ENCODE data around the gene MST1R. TPM values are rescaled to one million over a fixed set of nuclear protein-coding genes. Genes with fewer than 3 reads are reported as not detected.
A peak's percentile ranks its signal among the peaks of the same experiment; 100 is the strongest.

The MST1R gene
- polyA plus RNA-seq, 1 donor from 2014 or later = 4.2 TPM

DNA sequence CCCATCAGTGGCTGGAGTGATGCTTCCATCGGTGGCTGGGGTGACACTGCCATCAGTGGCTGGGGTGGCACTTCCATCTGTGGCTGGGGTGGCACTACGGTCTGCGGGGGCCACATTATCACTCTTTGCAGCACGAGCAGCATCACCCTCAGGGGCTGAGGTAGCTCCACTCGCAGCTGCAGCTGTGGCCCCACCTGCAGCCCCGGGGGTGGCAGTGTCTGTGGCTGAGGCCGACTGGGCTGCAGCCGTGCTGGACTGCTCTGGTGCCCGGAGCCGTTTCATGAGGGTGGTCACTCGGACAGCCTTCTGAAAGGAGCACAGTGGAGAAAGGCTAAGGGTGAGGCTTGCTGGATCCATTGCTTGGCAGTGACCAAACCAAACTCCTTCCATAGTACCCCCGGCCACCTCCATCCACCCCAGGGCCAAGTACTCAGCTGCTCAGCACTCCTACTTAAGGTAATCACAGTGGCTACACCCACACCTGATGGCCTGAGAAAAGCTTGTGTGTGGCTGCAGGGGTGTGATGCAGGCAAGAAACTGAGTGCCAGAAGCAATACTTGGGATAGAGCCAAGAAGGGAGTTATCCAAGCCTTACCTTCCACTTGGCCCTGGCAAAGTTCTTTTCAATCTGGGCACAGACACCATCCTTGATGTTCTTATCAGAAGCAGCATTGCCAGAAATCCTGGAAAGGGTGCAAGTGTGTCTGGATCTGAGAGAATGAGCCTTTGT is 43.9 kb downstream of the MST1R start:
- no peaks in the 10 kb centered on the region for H3K27me3 ChIP-seq (ENCODE audit: insufficient read depth, low read depth, low read length)

DNA sequence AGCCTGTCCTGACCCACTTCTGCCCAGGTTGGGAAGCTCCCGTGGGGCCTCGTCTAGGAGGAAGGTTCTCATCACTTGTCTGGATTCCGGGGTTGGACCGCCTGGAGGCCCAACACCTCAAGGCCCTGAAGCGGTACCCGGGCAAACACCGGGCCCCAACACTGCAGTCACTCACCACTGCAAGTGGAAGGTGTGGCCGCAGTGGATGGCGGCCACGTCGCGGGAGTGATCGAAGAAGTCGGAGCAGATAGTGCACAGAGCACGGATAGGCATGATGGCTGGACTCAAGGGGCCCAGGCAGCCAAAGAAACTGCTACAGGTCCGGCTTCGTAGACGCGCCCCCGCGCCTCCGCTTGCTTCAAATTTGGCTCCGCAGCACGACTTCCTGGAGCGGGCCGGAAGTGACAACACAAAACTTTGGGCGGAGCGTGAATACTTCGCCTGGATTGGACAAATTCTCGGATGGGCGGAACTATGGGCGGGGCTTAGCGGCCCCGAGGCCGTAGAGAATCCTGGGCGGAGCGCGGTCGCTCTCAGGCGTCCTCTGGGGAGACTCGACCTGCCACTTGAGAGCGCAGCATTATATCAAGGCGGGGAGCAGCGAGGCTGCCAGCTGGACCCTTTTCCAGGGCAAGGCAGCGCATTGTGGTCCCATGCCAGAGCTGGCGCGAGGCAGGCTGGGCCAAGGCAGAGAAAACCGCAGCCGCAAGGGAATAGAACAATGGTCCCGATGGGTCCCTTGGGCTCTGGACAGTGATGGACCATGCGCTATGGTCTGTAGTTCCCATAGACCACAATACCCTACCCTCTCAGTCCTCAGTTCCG is 47.3 kb downstream of the MST1R start, which contains the start of gene TRAIP:
Gene TRAIP, minus strand, starts transcription at position 384 of the 825 bp plus-strand sequence. Its CDS starts 111 bp downstream, at position 273.
- Histone ChIP-seq H3K27ac (ENCODE audit: low read length) (peak within 1 kb of the TSS; percentile 84), H3K36me3 (ENCODE audit: insufficient read depth, low read length) (no peaks in the 10 kb centered on the region), H3K9ac (ENCODE audit: low read length) (peak within 1 kb of the TSS; percentile 73), H3K9me2 (ENCODE audit: insufficient read depth, low read length) (no peaks in the 10 kb centered on the region), H4K20me1 (ENCODE audit: insufficient read depth) (no peaks in the 10 kb centered on the region), H2AFZ (ENCODE audit: low read depth, low read length) (peak within 1 kb of the TSS; percentile 40), H3K4me3 (ENCODE audit: low read length) (peak within 1 kb of the TSS; percentile 92), H3F3A (ENCODE audit: insufficient read depth, low read length, poor library complexity, severe bottlenecking) (no peaks in the 10 kb centered on the region), H3K27me3 (ENCODE audit: insufficient read depth, low read depth, low read length) (no peaks in the 10 kb centered on the region), H3K9me3 (ENCODE audit: low read length) (no peaks in the 10 kb centered on the region), H3K4me2 (ENCODE audit: low read length) (peak within 1 kb of the TSS; percentile 79), H3K79me2 (replicated peaks; ENCODE audit: insufficient read depth, low read length) (peaks cover 6% of the 10 kb centered on the region)
- TF ChIP-seq, protein P1, sequence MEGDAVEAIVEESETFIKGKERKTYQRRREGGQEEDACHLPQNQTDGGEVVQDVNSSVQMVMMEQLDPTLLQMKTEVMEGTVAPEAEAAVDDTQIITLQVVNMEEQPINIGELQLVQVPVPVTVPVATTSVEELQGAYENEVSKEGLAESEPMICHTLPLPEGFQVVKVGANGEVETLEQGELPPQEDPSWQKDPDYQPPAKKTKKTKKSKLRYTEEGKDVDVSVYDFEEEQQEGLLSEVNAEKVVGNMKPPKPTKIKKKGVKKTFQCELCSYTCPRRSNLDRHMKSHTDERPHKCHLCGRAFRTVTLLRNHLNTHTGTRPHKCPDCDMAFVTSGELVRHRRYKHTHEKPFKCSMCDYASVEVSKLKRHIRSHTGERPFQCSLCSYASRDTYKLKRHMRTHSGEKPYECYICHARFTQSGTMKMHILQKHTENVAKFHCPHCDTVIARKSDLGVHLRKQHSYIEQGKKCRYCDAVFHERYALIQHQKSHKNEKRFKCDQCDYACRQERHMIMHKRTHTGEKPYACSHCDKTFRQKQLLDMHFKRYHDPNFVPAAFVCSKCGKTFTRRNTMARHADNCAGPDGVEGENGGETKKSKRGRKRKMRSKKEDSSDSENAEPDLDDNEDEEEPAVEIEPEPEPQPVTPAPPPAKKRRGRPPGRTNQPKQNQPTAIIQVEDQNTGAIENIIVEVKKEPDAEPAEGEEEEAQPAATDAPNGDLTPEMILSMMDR (IDR thresholded peaks at IDR 0.05; ENCODE audit: poor library complexity, severe bottlenecking) = peak; percentile 36
- TF ChIP-seq EZH2 (IDR thresholded peaks at IDR 0.05; ENCODE audit: borderline replicate concordance, insufficient read depth, low read length, poor library complexity, severe bottlenecking) = no peak
- peak; percentile 60 for TF ChIP-seq RAD21 (conservative IDR thresholded peaks at IDR 0.05)
- TF ChIP-seq MXI1 (conservative IDR thresholded peaks at IDR 0.05; ENCODE audit: poor library complexity, severe bottlenecking) = peak; percentile 96
- TF ChIP-seq EP300 (conservative IDR thresholded peaks at IDR 0.05; ENCODE audit: poor library complexity, severe bottlenecking) = peak; percentile 34
- peak; percentile 91 for TF ChIP-seq POLR2AphosphoS5 (IDR thresholded peaks at IDR 0.05)
- peak; percentile 76 for TF ChIP-seq TAF1 (IDR thresholded peaks at IDR 0.05; ENCODE audit: low read depth)

More for the DNA sequence above, 43.9 kb downstream of the MST1R start:
- Histone ChIP-seq H3K9ac (ENCODE audit: low read length) (no peak overlapping the region), H4K20me1 (ENCODE audit: insufficient read depth) (no peaks in the 10 kb centered on the region), H3K9me3 (ENCODE audit: low read length) (no peaks in the 10 kb centered on the region), H3K9me2 (ENCODE audit: insufficient read depth, low read length) (no peaks in the 10 kb centered on the region), H3K36me3 (ENCODE audit: insufficient read depth, low read length) (no peaks in the 10 kb centered on the region), H3K4me2 (ENCODE audit: low read length) (no peak overlapping the region), H3K79me2 (replicated peaks; ENCODE audit: insufficient read depth, low read length) (peaks cover 16% of the 10 kb centered on the region), H3F3A (ENCODE audit: insufficient read depth, low read length, poor library complexity, severe bottlenecking) (no peaks in the 10 kb centered on the region), H2AFZ (ENCODE audit: low read depth, low read length) (no peak overlapping the region), H3K4me3 (ENCODE audit: low read length) (no peak overlapping the region), H3K27ac (ENCODE audit: low read length) (no peak overlapping the region)
- TF ChIP-seq MXI1 (conservative IDR thresholded peaks at IDR 0.05; ENCODE audit: poor library complexity, severe bottlenecking) (no peak), TAF1 (IDR thresholded peaks at IDR 0.05; ENCODE audit: low read depth) (no peak), EP300 (conservative IDR thresholded peaks at IDR 0.05; ENCODE audit: poor library complexity, severe bottlenecking) (no peak), SMC3 (conservative IDR thresholded peaks at IDR 0.05; ENCODE audit: poor library complexity) (no peak), EZH2 (IDR thresholded peaks at IDR 0.05; ENCODE audit: borderline replicate concordance, insufficient read depth, low read length, poor library complexity, severe bottlenecking) (no peak), RAD21 (conservative IDR thresholded peaks at IDR 0.05) (no peak)
- TF ChIP-seq, protein P2, sequence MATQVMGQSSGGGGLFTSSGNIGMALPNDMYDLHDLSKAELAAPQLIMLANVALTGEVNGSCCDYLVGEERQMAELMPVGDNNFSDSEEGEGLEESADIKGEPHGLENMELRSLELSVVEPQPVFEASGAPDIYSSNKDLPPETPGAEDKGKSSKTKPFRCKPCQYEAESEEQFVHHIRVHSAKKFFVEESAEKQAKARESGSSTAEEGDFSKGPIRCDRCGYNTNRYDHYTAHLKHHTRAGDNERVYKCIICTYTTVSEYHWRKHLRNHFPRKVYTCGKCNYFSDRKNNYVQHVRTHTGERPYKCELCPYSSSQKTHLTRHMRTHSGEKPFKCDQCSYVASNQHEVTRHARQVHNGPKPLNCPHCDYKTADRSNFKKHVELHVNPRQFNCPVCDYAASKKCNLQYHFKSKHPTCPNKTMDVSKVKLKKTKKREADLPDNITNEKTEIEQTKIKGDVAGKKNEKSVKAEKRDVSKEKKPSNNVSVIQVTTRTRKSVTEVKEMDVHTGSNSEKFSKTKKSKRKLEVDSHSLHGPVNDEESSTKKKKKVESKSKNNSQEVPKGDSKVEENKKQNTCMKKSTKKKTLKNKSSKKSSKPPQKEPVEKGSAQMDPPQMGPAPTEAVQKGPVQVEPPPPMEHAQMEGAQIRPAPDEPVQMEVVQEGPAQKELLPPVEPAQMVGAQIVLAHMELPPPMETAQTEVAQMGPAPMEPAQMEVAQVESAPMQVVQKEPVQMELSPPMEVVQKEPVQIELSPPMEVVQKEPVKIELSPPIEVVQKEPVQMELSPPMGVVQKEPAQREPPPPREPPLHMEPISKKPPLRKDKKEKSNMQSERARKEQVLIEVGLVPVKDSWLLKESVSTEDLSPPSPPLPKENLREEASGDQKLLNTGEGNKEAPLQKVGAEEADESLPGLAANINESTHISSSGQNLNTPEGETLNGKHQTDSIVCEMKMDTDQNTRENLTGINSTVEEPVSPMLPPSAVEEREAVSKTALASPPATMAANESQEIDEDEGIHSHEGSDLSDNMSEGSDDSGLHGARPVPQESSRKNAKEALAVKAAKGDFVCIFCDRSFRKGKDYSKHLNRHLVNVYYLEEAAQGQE (IDR thresholded peaks at IDR 0.05; ENCODE audit: borderline replicate concordance) = no peak
- TF ChIP-seq, protein P1 (IDR thresholded peaks at IDR 0.05; ENCODE audit: poor library complexity, severe bottlenecking) = no peak
